GM12878 (cell line): ENCODE results near the gene PSAT1.

ENCODE experiments used
- BHLHE40 ChIP-seq, 2 experiments: fragments of 450-650 bp in 1 of 2; IDR thresholded peaks; 2 replicates each; pipeline ENCODE4 v1.6.1; 2011 to 2017; ENCODE audit warnings: low read depth in 2 of 2, borderline replicate concordance in 1 of 2, improper control_type of control experiment in 1 of 2, low read length in 1 of 2, mild to moderate bottlenecking in 1 of 2
- EGR1 ChIP-seq, 2 experiments: IDR thresholded peaks; 1 replicate in 1 of 2; 2 replicates in 1 of 2; pipeline ENCODE4 v1.6.1; 2011 to 2012; ENCODE audit warnings: low read depth in 2 of 2, low read length in 2 of 2, borderline replicate concordance in 1 of 2, mild to moderate bottlenecking in 1 of 2, moderate library complexity in 1 of 2
- HDAC2 ChIP-seq: fragments of 200-600 bp; sonication (generic); IDR thresholded peaks from 2 replicates; pipeline ENCODE4 v1.6.1; 2017
- POLR2AphosphoS5 ChIP-seq: IDR thresholded peaks from 2 replicates; pipeline ENCODE4 v1.6.1; 2011; ENCODE audit warnings: mild to moderate bottlenecking, low read length, inconsistent platforms
- TBL1XR1 ChIP-seq: IDR thresholded peaks from 2 replicates; pipeline ENCODE4 v1.6.1; 2012; ENCODE audit warnings: low read depth, low read length, improper control_type of control experiment
- WRNIP1 ChIP-seq: IDR thresholded peaks from 2 replicates; pipeline ENCODE4 v1.6.1; 2011; ENCODE audit warnings: low read depth, low read length, improper control_type of control experiment, borderline replicate concordance
- ZNF24 ChIP-seq: fragments of 450-650 bp; IDR thresholded peaks from 2 replicates; pipeline ENCODE4 v1.6.1; 2017; ENCODE audit warnings: antibody characterized with exemption, mild to moderate bottlenecking
- TF ChIP-seq, protein P1 (sequence below), 3 experiments: IDR thresholded peaks in 2 of 3; conservative IDR thresholded peaks in 1 of 3; 2 replicates each; pipeline ENCODE4 v1.5.1; 2011; ENCODE audit warnings: low read depth in 3 of 3, low read length in 3 of 3, mild to moderate bottlenecking in 3 of 3, control low read depth in 2 of 3, moderate library complexity in 2 of 3, inconsistent platforms in 1 of 3, mixed read lengths in 1 of 3; ENCODE audit not compliant: control insufficient read depth in 2 of 3, insufficient read depth in 1 of 3; ENCODE audit errors: extremely low read depth in 1 of 3
- TF ChIP-seq, protein P2 (sequence below): fragments of 450-650 bp; IDR thresholded peaks from 2 replicates; pipeline ENCODE4 v1.6.1; 2018; ENCODE audit warnings: mild to moderate bottlenecking, low read depth, moderate library complexity; ENCODE audit not compliant: partially characterized antibody

GRCh38 chr9:78311886-78312524 lies 15.1 kb downstream of the PSAT1 start:
- TF ChIP-seq POLR2AphosphoS5: no peak
- TF ChIP-seq, protein P1, sequence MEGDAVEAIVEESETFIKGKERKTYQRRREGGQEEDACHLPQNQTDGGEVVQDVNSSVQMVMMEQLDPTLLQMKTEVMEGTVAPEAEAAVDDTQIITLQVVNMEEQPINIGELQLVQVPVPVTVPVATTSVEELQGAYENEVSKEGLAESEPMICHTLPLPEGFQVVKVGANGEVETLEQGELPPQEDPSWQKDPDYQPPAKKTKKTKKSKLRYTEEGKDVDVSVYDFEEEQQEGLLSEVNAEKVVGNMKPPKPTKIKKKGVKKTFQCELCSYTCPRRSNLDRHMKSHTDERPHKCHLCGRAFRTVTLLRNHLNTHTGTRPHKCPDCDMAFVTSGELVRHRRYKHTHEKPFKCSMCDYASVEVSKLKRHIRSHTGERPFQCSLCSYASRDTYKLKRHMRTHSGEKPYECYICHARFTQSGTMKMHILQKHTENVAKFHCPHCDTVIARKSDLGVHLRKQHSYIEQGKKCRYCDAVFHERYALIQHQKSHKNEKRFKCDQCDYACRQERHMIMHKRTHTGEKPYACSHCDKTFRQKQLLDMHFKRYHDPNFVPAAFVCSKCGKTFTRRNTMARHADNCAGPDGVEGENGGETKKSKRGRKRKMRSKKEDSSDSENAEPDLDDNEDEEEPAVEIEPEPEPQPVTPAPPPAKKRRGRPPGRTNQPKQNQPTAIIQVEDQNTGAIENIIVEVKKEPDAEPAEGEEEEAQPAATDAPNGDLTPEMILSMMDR (IDR thresholded peaks at IDR 0.05 in 2 of 3, conservative IDR thresholded peaks at IDR 0.05 in 1 of 3; ENCODE audit: control insufficient read depth in 2 of 3, extremely low read depth in 1 of 3, insufficient read depth in 1 of 3, low read depth in 3 of 3, low read length in 3 of 3): no peak
- no peak for TF ChIP-seq HDAC2
- TF ChIP-seq, protein P2, sequence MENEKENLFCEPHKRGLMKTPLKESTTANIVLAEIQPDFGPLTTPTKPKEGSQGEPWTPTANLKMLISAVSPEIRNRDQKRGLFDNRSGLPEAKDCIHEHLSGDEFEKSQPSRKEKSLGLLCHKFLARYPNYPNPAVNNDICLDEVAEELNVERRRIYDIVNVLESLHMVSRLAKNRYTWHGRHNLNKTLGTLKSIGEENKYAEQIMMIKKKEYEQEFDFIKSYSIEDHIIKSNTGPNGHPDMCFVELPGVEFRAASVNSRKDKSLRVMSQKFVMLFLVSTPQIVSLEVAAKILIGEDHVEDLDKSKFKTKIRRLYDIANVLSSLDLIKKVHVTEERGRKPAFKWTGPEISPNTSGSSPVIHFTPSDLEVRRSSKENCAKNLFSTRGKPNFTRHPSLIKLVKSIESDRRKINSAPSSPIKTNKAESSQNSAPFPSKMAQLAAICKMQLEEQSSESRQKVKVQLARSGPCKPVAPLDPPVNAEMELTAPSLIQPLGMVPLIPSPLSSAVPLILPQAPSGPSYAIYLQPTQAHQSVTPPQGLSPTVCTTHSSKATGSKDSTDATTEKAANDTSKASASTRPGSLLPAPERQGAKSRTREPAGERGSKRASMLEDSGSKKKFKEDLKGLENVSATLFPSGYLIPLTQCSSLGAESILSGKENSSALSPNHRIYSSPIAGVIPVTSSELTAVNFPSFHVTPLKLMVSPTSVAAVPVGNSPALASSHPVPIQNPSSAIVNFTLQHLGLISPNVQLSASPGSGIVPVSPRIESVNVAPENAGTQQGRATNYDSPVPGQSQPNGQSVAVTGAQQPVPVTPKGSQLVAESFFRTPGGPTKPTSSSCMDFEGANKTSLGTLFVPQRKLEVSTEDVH: no peak
- TF ChIP-seq ZNF24: no peak
- TF ChIP-seq BHLHE40 (IDR thresholded peaks at IDR 0.05; ENCODE audit: borderline replicate concordance in 1 of 2, low read depth in 2 of 2, low read length in 1 of 2): no peak
- TF ChIP-seq EGR1 (IDR thresholded peaks at IDR 0.05; ENCODE audit: borderline replicate concordance in 1 of 2, low read depth in 2 of 2, low read length in 2 of 2): no peak
- no peak for TF ChIP-seq WRNIP1
- no peak for TF ChIP-seq TBL1XR1
